ENCODE data around the gene RPS27L.

Gene RPS27L

DNA sequence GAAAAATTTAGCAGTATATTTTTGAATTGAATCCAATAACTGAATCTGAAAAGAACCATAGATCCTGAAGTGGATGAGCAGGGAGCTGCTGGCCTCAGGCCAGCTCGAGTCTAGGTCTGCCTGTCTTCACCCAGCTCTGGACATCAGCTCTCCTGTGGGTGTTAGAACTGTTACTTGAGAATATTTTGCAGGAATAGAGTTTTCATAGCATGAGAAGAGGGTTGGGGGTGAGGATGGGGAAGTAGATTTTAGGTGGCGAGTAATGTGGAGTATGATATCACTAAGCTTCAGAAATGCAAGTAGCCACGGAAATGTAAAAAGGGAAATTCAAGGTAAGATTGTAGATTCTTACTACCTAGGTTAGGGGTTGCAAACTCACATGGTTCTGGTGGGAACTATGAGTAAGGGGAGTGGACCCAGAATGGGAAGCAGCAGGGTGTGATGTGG, 38.3 kb upstream of the RPS27L start:
- Histone ChIP-seq H3K27ac (ENCODE audit: poor library complexity, severe bottlenecking) (no peak overlapping the region), H3K36me3 (ENCODE audit: low read depth) (no peaks in the 10 kb centered on the region), H3K4me3 (ENCODE audit: severe bottlenecking) (no peak overlapping the region), H3K27me3 (ENCODE audit: insufficient read depth, poor library complexity, severe bottlenecking) (no peaks in the 10 kb centered on the region), H3K9me3 (ENCODE audit: severe bottlenecking) (no peaks in the 10 kb centered on the region), H3K4me1 (ENCODE audit: insufficient read depth, poor library complexity, severe bottlenecking) (peaks cover 33% of the 10 kb centered on the region)
- ATAC-seq (ENCODE audit: low read depth) (no peak), DNase-seq (ENCODE audit: low spot score) (no peak)
- TF ChIP-seq, protein P1, sequence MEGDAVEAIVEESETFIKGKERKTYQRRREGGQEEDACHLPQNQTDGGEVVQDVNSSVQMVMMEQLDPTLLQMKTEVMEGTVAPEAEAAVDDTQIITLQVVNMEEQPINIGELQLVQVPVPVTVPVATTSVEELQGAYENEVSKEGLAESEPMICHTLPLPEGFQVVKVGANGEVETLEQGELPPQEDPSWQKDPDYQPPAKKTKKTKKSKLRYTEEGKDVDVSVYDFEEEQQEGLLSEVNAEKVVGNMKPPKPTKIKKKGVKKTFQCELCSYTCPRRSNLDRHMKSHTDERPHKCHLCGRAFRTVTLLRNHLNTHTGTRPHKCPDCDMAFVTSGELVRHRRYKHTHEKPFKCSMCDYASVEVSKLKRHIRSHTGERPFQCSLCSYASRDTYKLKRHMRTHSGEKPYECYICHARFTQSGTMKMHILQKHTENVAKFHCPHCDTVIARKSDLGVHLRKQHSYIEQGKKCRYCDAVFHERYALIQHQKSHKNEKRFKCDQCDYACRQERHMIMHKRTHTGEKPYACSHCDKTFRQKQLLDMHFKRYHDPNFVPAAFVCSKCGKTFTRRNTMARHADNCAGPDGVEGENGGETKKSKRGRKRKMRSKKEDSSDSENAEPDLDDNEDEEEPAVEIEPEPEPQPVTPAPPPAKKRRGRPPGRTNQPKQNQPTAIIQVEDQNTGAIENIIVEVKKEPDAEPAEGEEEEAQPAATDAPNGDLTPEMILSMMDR (IDR thresholded peaks at IDR 0.05; ENCODE audit: poor library complexity, severe bottlenecking): no peak

GRCh38 chr15:63194880-63195568, 37.7 kb upstream of the RPS27L start:
- no peak overlapping the region for H3K27ac ChIP-seq (ENCODE audit: poor library complexity, severe bottlenecking)
- ATAC-seq (ENCODE audit: low read depth): no peak
- TF ChIP-seq, protein P1 (IDR thresholded peaks at IDR 0.05; ENCODE audit: poor library complexity, severe bottlenecking): no peak

GRCh38 chr15:63194302-63194701, 37.0 kb upstream of the RPS27L start:
- Histone ChIP-seq H3K9me3 (ENCODE audit: severe bottlenecking) (no peaks in the 10 kb centered on the region), H3K4me1 (ENCODE audit: insufficient read depth, poor library complexity, severe bottlenecking) (peaks cover 31% of the 10 kb centered on the region), H3K27ac (ENCODE audit: poor library complexity, severe bottlenecking) (no peak overlapping the region), H3K4me3 (ENCODE audit: severe bottlenecking) (no peak overlapping the region), H3K27me3 (ENCODE audit: insufficient read depth, poor library complexity, severe bottlenecking) (no peaks in the 10 kb centered on the region), H3K36me3 (ENCODE audit: low read depth) (no peaks in the 10 kb centered on the region)
- DNase-seq (ENCODE audit: low spot score): no peak
- TF ChIP-seq, protein P1 (IDR thresholded peaks at IDR 0.05; ENCODE audit: poor library complexity, severe bottlenecking): no peak
- no peak for ATAC-seq (ENCODE audit: low read depth)

More at GRCh38 chr15:63194880-63195568, 37.7 kb upstream of the RPS27L start:
- H3K4me3 ChIP-seq (ENCODE audit: severe bottlenecking): no peak overlapping the region
- H3K27me3 ChIP-seq (ENCODE audit: insufficient read depth, poor library complexity, severe bottlenecking): no peaks in the 10 kb centered on the region
- no peaks in the 10 kb centered on the region for H3K9me3 ChIP-seq (ENCODE audit: severe bottlenecking)
- no peaks in the 10 kb centered on the region for H3K36me3 ChIP-seq (ENCODE audit: low read depth)
- no peak for DNase-seq (ENCODE audit: low spot score)
- H3K4me1 ChIP-seq (ENCODE audit: insufficient read depth, poor library complexity, severe bottlenecking): peaks cover 33% of the 10 kb centered on the region

GRCh38 chr15:63192619-63193206, 35.4 kb upstream of the RPS27L start:
- H3K27ac ChIP-seq (ENCODE audit: poor library complexity, severe bottlenecking): no peak overlapping the region
- H3K36me3 ChIP-seq (ENCODE audit: low read depth): no peaks in the 10 kb centered on the region
- no peaks in the 10 kb centered on the region for H3K9me3 ChIP-seq (ENCODE audit: severe bottlenecking)
- ATAC-seq (ENCODE audit: low read depth) (no peak), DNase-seq (ENCODE audit: low spot score) (no peak)
- peaks cover 26% of the 10 kb centered on the region for H3K4me1 ChIP-seq (ENCODE audit: insufficient read depth, poor library complexity, severe bottlenecking)
- H3K4me3 ChIP-seq (ENCODE audit: severe bottlenecking): no peak overlapping the region
- no peaks in the 10 kb centered on the region for H3K27me3 ChIP-seq (ENCODE audit: insufficient read depth, poor library complexity, severe bottlenecking)
- TF ChIP-seq, protein P1 (IDR thresholded peaks at IDR 0.05; ENCODE audit: poor library complexity, severe bottlenecking): no peak

Measured in RWPE2 (cell line).